Right atrium auricular region (tissue), 2 donors: ENCODE data around the gene RPA3. TPM values are rescaled to one million over a fixed set of nuclear protein-coding genes. Genes with fewer than 3 reads are reported as not detected.

Source experiments
- DNase-seq: peaks from one replicate; pipeline ENCODE4 v3.0.0-alpha.2; 2019; ENCODE audit warnings: low spot score
- H3K27ac ChIP-seq, 2 donors: fragments of 200-600 bp; sonication (generic); 1 replicate in 1 of 2; 2 replicates in 1 of 2; pipeline ENCODE4 v1.5.1; 2016 to 2019
- H3K27me3 ChIP-seq, 2 donors: fragments of 200-600 bp; sonication (generic); one replicate each; pipeline versions ENCODE4 v1.5.1 to v1.6.0; 2017 to 2019
- H3K36me3 ChIP-seq: fragments of 200-600 bp; sonication (generic); one replicate; pipeline ENCODE4 v1.5.1; 2016
- H3K4me1 ChIP-seq, 2 donors: fragments of 200-600 bp; sonication (generic); one replicate each; pipeline versions ENCODE4 v1.5.1 to v1.6.0; 2017 to 2019
- H3K4me3 ChIP-seq, 2 donors: fragments of 200-600 bp; sonication (generic); 1 replicate in 1 of 2; 2 replicates in 1 of 2; pipeline ENCODE4 v1.5.1; 2017 to 2019; ENCODE audit warnings: mild to moderate bottlenecking in 1 of 2, moderate library complexity in 1 of 2
- H3K9me3 ChIP-seq, 2 donors: fragments of 200-600 bp; sonication (generic); one replicate each; pipeline ENCODE4 v1.5.1; 2019
- total RNA-seq, 2 donors: library from RNA; depleted of rRNA; stranded (reverse); fragments of >200 nt; gene quantifications; one replicate each; pipeline ENCODE4 v1.1.0, GENCODE V29; 2016
- TF ChIP-seq, protein P1 (sequence below), 2 donors: fragments of 200-600 bp; sonication (generic); IDR thresholded peaks; one replicate each; pipeline ENCODE4 v1.5.1; 2019; ENCODE audit warnings: antibody characterized with exemption in 2 of 2

The RPA3 gene
- total RNA-seq, 2 donors from 2014 or later = 15.6 to 18.0 TPM

DNA sequence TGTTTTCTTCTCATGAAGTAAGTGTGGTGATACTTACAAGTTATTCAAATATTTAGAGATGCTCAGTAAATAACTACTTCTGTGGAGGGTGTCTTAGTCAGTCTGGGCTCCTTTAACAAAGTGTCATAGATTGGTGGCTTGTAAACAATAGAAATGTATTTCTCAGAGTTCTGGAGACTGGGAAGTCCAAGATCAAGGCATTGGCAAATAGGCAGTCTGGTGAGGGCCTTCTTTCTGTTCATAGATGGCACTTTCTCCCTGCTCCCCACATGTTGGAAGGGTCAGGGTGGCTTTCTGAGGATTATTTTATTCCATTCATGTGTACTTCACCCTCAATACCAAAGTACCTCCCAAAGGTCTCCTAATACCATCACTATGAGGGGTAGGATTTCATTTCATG is 18.4 kb downstream of the RPA3 start:
- H3K4me1 ChIP-seq = peaks cover 0 to 45% of the 10 kb centered on the region in 2 donors
- no peaks in the 10 kb centered on the region for H3K27me3 ChIP-seq
- peak overlapping the region; percentile 17 to 38 for H3K27ac ChIP-seq
- no peaks in the 10 kb centered on the region for H3K9me3 ChIP-seq
- TF ChIP-seq, protein P1, sequence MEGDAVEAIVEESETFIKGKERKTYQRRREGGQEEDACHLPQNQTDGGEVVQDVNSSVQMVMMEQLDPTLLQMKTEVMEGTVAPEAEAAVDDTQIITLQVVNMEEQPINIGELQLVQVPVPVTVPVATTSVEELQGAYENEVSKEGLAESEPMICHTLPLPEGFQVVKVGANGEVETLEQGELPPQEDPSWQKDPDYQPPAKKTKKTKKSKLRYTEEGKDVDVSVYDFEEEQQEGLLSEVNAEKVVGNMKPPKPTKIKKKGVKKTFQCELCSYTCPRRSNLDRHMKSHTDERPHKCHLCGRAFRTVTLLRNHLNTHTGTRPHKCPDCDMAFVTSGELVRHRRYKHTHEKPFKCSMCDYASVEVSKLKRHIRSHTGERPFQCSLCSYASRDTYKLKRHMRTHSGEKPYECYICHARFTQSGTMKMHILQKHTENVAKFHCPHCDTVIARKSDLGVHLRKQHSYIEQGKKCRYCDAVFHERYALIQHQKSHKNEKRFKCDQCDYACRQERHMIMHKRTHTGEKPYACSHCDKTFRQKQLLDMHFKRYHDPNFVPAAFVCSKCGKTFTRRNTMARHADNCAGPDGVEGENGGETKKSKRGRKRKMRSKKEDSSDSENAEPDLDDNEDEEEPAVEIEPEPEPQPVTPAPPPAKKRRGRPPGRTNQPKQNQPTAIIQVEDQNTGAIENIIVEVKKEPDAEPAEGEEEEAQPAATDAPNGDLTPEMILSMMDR (IDR thresholded peaks at IDR 0.05) = no peak
- DNase-seq = no peak
- H3K4me3 ChIP-seq = no peak overlapping the region
- H3K36me3 ChIP-seq = no peaks in the 10 kb centered on the region

DNA sequence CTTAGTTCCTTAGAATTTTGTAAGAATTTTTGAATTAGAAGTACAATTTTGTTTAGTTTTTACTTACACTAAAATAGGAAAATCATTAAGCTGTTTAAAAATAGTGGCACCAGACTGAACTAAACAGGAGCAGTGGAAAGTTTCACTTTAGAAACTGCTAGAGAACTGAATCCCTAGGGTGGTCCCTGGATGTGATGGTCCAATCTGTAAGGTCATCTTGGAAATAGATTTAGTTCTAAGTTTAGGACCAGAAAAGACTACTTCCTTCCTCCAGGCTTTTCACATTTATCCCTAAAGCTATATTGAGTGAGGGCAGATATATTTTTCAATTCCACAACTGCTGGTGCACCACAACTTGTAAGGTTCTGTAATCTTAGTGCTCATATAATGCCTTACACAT is 19.0 kb downstream of the RPA3 start:
- no peak overlapping the region for H3K4me3 ChIP-seq
- no peak for DNase-seq

DNA sequence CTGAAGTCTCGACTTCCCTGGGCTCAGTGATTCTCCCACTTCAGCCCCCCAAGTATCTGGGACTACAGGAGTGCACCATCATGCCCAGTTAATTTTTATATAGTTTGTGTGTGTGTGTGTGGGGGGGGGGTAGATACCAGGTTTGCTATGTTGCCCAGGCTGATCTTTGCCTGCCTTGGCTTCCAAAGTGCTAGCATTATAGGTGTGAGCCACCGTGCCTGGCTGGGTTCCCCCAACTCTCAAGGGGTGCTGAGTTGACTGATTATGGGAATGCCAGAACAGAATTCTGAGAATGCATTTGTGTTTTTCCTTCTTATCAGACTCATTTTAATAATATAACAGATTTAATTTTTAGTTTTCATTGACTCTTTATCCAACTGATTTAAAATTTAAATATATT is 19.5 kb downstream of the RPA3 start:
- Histone ChIP-seq H3K9me3 (no peaks in the 10 kb centered on the region), H3K4me3 (no peak overlapping the region), H3K4me1 (peaks cover 0 to 49% of the 10 kb centered on the region in 2 donors), H3K27ac (peak overlapping the region; percentile 17 to 38), H3K36me3 (no peaks in the 10 kb centered on the region), H3K27me3 (no peaks in the 10 kb centered on the region)
- no peak for DNase-seq
- TF ChIP-seq, protein P1 (IDR thresholded peaks at IDR 0.05) = no peak

More for the DNA sequence above, 19.0 kb downstream of the RPA3 start:
- H3K9me3 ChIP-seq = no peaks in the 10 kb centered on the region
- TF ChIP-seq, protein P1 (IDR thresholded peaks at IDR 0.05) = no peak
- H3K27me3 ChIP-seq = no peaks in the 10 kb centered on the region
- no peaks in the 10 kb centered on the region for H3K36me3 ChIP-seq
- H3K4me1 ChIP-seq = peaks cover 0 to 49% of the 10 kb centered on the region in 2 donors
- H3K27ac ChIP-seq = peak overlapping the region; percentile 17 to 38

DNA sequence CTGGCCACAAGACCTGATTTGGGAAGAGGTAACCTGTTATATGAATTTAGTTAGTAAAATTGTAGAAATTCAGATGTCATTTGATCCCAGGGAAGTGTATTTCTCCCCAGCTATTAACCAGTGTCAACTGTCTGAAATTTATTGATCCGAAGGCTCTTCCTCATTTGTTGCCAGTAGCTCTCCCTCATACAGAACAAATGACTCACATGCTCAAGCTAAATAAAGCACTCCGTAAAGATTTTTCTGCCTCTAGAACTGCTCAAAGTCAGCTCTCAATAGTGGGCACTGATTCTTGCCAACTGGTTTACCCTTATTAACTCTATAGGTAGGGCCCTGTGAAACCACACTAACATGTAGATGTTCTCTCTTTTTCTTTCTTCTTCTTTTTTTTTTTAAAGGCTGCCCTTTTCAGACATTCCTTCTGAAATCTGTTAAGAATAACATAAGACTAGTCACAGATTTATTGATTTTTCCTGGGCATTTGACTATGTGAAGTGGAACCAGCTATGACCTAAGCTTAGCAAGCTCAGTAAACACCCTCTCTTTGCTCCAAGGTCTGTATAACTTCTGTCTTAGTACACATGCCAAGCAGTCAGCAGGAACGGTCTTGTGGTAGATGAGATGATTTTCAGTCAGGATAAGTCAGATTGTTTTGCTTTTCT is 21.8 kb downstream of the RPA3 start:
- peak overlapping the region; percentile 39 to 63 for H3K27ac ChIP-seq

DNA sequence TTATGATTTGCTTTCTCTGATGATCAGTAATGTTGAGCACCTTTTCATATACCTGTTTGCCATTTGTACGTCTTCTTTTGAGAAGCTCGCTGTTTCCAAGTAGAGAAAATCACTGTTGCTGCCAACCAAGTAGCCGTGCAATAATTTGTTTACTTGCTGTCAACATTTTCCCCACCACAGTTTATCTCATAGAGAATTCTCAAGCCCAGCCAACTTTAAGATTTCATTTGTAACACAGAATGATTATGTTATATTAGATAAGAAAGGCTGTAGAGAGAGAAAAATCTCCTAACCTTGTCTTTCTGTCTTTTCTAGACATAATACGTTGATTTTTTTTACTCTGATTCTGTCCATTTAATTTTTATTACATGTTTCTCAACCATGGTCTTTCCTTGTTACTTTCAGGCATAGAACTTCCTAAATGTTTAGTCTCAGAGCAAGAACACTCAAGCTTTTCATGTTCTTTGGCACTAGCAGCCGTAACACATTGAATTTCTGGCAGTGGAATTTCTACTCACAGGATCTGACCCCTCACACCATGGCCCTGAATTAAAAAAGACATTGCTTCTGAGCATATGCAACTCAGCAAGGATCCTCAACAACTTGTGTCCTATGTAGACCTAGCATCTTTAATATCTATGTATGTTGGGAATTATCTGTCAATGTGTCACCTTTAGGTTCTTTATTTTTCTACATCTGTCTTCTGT is 23.1 kb downstream of the RPA3 start:
- Histone ChIP-seq H3K27ac (peak overlapping the region; percentile 52 to 63), H3K36me3 (no peaks in the 10 kb centered on the region), H3K4me3 (peak overlapping the region in 1 of 2 donors; percentile 5), H3K9me3 (no peaks in the 10 kb centered on the region), H3K27me3 (no peaks in the 10 kb centered on the region), H3K4me1 (peaks cover 0 to 49% of the 10 kb centered on the region in 2 donors)
- no peak for DNase-seq
- TF ChIP-seq, protein P1 (IDR thresholded peaks at IDR 0.05) = no peak

More for the DNA sequence above, 21.8 kb downstream of the RPA3 start:
- Histone ChIP-seq H3K4me1 (peaks cover 0 to 49% of the 10 kb centered on the region in 2 donors), H3K9me3 (no peaks in the 10 kb centered on the region), H3K27me3 (no peaks in the 10 kb centered on the region), H3K4me3 (no peak overlapping the region), H3K36me3 (no peaks in the 10 kb centered on the region)
- TF ChIP-seq, protein P1 (IDR thresholded peaks at IDR 0.05) = no peak
- DNase-seq = no peak
